NCI-H187 (cell line): ENCODE measurements around the gene CDH4.
A peak's percentile ranks its signal among the peaks of the same experiment; 100 is the strongest.

Experiments used
- DNase-seq, 2 experiments: peaks; one replicate each; lab custom pipeline; 2025; lab: John Stamatoyannopoulos, UW

The CDH4 gene

GRCh38 chr20:61583356-61583755, 331.3 kb downstream of the CDH4 start:
- no peak for DNase-seq

DNA sequence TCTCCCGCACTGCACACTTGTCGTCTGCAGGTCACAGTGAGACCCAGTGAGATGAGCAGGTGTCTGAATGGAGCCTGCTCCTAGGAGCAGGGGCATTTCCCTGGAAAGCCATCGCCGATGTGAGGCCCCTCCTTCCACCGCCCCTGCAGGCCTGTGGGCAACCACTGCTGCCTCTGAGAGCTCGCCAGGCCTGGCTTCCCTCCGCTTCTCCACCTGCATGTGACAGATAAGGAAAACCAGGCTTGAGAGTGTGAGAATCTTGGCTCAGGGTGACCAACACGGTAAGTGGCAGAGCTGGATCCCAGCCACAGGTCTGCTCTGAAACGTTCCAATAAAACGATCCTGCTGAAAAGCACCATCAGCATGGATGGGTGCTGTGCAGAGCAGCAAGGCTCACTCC, 332.8 kb downstream of the CDH4 start:
- DNase-seq, result peak in 1 of 2 experiments; percentile 46

GRCh38 chr20:61585764-61586163, 333.7 kb downstream of the CDH4 start:
- DNase-seq, result no peak

GRCh38 chr20:61587036-61587435, 335.0 kb downstream of the CDH4 start:
- no peak for DNase-seq

DNA sequence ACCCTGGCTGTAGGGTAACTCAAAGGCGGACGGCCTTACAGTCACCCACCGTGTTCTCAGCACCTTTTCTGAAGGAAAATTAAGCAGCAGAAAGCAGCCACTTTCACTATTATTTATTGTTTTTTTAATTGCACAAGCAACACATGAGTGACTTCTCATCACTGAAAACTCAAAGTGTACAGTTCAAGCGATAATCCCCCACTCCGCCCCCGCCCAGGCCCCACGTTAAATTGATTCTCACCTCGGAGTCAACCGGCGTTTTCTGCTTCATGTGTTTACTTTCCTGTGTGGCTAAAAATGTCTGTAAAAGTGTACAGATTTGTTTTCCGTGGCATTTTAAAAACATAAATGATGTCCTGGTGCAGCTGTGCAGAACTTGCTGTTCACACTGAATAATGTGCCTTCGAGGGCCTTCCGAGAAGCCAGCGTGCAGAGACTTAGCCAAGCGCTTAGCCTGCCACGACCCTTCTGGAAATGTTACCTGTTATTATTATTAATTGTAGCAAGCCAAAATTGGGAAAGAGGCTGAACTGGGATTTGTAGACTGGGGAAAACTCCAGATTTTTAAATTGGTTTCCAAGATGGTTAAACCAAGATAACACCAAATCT, 335.7 kb downstream of the CDH4 start:
- DNase-seq, result no peak

- no peak for DNase-seq
Observed at GRCh38 chr20:61588411-61589385, 336.6 kb downstream of the CDH4 start.

DNA sequence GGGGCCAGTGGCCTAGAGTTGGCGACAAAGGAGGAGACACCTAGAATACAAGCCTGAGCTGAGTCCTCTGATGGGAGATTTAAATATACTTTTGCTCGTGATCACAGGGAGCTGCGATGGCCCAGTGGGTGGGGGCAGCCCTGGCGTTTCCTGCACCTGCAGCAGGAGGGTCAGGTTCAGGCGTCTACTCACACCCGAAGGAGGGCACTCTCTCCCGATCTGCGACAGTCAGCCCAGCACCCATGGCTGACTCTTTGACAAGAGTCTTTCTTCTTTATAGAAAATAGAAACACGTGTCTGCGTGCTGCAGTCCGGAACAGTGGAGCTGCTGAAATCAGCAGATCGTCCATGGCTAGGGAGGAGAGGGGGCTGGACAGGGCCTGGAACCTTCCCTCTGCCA, 338.2 kb downstream of the CDH4 start:
- DNase-seq, result no peak

GRCh38 chr20:61593516-61593915, 341.5 kb downstream of the CDH4 start:
- DNase-seq, result no peak

GRCh38 chr20:61594198-61594597, 342.1 kb downstream of the CDH4 start:
- no peak for DNase-seq

DNA sequence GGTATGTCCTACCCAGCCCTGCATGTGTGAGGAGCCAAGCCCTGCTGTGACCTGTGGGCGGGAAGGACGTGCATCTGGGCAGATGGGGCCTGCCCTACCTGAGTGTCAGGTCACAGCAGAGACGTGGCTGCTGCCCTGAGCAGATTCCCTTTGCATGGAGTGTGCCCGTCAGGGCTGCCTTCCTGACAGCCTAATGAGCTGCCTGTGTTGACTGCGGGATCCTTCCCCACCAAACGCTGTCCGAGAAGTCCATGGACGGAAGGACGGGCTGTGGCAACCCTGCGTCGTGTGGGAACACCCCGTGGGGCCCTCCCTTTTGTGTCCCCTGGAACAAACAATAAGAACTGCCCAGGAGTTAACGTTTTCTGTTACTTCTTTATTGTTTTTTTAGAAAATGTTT, 343.2 kb downstream of the CDH4 start:
- DNase-seq, result no peak

DNA sequence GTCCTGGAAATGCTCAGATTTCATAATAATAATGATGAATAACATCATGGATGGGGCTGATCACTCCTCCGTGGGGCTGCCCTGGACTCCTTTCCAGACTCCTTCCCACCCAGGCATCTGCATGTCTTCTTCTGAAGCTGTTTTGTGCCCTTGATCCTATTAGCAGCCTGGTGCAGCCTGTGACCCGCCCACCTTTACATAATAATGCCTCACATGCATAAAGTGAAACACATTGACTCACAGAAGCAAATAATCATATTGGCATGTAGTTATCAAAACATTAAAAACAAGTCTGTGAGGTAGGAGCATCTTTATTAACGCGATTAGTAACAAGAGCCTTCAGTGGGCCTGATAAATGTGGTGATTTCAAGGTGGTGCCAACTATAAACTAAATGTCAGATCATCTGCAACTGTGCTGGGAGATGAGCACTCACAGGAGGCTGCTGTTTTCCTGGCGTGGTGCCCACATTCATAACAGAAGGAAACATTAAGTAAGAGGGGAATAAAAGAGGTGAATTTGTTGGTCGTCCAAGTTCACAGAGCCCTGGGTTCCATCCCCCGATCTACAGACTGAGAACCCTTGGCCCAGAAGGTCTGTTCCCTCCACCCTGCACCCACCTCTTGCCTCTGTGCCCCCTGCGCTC, 344.7 kb downstream of the CDH4 start:
- DNase-seq, result no peak

- DNase-seq, result no peak
Observed at GRCh38 chr20:61597996-61598395, 345.9 kb downstream of the CDH4 start.

DNA sequence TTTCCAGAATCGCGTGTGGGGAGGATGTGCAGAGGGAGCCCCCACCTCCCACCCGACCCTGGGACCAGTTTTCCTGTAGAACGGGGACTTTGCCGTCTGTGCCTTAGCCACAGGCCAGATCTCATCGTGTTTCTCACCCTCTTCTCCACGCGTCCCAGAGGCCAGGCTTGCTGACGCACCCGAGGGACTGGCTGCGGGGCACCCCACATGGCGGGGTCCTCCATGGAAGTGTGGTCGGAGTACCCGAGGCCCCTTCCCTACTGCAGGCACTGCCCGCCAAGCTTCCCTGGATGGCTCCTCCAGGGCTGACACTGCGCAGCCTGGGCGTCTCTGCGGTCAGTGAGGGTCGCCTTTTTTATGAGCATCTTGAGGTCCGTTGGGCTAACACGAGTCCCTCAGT, 346.5 kb downstream of the CDH4 start:
- DNase-seq, result no peak

GRCh38 chr20:61599061-61599531, 347.0 kb downstream of the CDH4 start:
- DNase-seq, result no peak

GRCh38 chr20:61599541-61599992, 347.5 kb downstream of the CDH4 start:
- no peak for DNase-seq

- DNase-seq, result peak; percentile 28 to 73
Observed at GRCh38 chr20:61600016-61600415, 348.0 kb downstream of the CDH4 start.

- no peak for DNase-seq
Observed at GRCh38 chr20:61601361-61601760, 349.3 kb downstream of the CDH4 start.

- no peak for DNase-seq
Observed at GRCh38 chr20:61601853-61602252, 349.8 kb downstream of the CDH4 start.

DNA sequence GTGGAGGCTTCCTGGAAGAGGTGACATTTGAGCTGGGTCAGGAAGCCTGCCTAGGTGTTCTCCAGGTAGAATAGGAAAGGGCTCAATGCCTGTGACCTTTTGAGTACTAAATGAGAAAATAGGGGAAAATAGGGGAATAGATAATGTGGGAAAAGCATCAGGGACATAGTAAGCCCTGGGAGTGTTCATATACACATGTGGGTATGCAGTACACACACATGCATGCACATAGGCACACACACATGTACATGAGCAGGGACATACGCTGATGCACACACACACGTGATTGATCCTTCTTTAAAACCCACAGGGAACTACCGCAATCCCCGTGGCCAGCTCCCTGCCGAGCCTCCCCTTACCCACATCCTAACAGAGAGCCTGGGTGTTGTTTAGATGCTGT, 351.7 kb downstream of the CDH4 start:
- no peak for DNase-seq

- DNase-seq, result no peak
Observed at GRCh38 chr20:61604549-61604948, 352.5 kb downstream of the CDH4 start.

- DNase-seq, result no peak
Observed at GRCh38 chr20:61605283-61605682, 353.2 kb downstream of the CDH4 start.

GRCh38 chr20:61605862-61606557, 353.9 kb downstream of the CDH4 start:
- no peak for DNase-seq
